Astrocyte of the cerebellum (primary cell): Measurements from ENCODE around the gene NTNG2.

Experiments used
- DNase-seq: peaks from one replicate; pipeline ENCODE4 v3.0.0-alpha.2; 2011; ENCODE audit warnings: low read depth
- H3K4me3 ChIP-seq: 2 replicates; pipeline ENCODE4 v1.5.1; 2011; ENCODE audit warnings: mild to moderate bottlenecking, low read depth, low read length, moderate library complexity
- in situ Hi-C: cut with HindIII; loops from 2 replicates; pipeline ENCODE4 v1.10.0; 2017; ENCODE audit warnings: low sequenced_read_pairs
- TF ChIP-seq, protein P1 (sequence below): IDR thresholded peaks from 2 replicates; pipeline ENCODE4 v1.5.1; 2012; ENCODE audit warnings: low read length, low read depth, moderate library complexity, mild to moderate bottlenecking; ENCODE audit errors: missing control alignments

The NTNG2 gene

DNA sequence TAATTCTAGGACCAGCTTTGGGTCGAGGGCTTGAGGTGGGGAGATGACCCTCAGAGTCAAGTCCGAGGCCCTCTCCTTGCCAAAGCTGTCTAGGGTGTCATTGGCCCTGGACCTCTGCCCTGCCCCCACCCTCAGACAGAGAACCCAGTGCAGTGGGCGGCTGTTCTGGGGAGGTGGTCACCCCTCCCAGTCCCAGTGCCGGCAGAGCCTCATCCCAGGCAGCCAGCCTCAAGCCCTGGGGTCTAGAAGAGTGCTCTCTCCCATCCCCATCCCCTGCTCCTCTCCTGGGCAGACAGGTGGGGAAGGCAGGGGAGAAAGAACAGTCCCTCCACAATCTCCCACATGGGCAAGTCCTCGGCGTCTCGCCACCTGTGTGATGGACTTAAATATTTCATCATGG, 7.0 kb downstream of the NTNG2 start:
- DNase-seq = no peak
- TF ChIP-seq, protein P1, sequence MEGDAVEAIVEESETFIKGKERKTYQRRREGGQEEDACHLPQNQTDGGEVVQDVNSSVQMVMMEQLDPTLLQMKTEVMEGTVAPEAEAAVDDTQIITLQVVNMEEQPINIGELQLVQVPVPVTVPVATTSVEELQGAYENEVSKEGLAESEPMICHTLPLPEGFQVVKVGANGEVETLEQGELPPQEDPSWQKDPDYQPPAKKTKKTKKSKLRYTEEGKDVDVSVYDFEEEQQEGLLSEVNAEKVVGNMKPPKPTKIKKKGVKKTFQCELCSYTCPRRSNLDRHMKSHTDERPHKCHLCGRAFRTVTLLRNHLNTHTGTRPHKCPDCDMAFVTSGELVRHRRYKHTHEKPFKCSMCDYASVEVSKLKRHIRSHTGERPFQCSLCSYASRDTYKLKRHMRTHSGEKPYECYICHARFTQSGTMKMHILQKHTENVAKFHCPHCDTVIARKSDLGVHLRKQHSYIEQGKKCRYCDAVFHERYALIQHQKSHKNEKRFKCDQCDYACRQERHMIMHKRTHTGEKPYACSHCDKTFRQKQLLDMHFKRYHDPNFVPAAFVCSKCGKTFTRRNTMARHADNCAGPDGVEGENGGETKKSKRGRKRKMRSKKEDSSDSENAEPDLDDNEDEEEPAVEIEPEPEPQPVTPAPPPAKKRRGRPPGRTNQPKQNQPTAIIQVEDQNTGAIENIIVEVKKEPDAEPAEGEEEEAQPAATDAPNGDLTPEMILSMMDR = no peak
- in situ Hi-C loops = no loop called here
- H3K4me3 ChIP-seq = no peak overlapping the region

DNA sequence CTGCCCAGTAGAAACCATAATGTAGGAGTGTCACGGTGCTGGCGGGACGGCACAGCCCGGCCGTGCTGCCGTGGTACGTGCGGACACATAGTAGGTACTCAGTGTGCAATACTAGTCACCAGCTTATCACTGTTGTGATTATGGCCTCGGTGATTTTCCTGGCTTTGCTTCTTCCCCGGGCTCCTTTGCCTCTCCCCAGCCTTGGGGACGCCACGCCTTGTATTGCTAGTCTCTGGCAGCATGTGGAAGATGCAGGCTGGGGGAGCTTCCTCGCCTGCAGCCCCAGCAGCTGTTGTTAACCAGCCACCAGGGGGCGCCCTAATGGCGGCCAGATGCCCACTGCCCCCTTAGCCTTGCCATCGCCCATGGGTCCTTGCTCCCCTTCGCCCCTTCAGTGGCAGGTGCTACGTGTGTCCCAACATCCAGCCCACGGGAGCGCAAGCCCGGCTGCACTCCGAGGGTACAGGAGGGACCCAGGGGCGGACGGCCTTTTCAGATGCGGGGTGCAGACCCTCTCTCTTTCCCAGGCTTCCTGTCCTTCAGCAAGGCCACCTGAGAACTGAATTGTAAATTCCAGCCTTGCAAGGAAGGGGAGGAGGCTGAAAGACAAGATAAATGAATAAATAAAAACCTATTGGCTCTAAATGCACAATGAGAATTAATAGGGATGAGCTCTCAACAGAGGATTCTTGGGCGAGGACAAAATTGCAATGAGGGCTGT, 8.0 kb downstream of the NTNG2 start:
- TF ChIP-seq, protein P1 = peak; percentile 72
- no peak for DNase-seq
- no peak overlapping the region for H3K4me3 ChIP-seq
- in situ Hi-C loops = no loop called here

DNA sequence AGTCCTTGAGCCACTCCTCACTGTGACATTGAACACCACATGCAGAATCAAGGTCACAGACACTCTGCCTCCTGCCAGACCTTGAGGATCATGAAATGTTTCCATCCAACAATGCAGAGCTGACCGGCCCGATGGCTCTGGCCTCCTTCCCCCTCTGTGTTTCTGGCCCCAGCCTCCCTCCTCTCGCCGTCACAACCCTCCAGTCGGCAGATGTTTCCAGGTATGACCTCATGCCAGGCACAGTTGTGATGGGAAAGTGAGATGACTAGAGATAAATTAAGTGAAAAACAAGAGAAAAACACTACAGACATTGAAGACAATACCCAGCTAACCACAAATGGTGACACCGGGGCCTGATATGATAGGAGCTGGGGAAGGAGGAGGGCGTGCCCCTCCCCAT, 9.8 kb downstream of the NTNG2 start:
- TF ChIP-seq, protein P1 = no peak
- H3K4me3 ChIP-seq = no peak overlapping the region
- in situ Hi-C loops = no loop called here
- no peak for DNase-seq

DNA sequence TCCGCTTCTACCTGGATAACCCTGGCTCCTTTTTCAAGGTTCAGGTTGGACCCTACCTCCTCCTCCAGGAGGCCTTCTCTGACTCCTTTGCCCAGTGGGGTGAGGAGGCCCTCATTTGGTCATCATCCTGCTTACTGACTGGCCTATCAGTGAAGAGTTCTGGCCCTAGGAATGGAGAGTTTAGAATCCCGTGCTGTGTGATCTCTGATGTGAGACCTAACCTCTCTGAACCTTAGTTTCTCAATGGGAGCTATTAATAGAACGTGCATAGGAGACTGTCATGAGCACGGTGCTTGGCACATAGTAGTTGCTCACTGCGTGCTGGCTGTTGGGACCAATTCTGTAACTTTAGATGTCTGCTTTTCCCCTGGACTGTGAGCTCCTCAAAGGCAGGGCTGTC, 10.3 kb downstream of the NTNG2 start:
- no peak for DNase-seq
- in situ Hi-C loops = no loop called here
- H3K4me3 ChIP-seq = no peak overlapping the region
- TF ChIP-seq, protein P1 = no peak

DNA sequence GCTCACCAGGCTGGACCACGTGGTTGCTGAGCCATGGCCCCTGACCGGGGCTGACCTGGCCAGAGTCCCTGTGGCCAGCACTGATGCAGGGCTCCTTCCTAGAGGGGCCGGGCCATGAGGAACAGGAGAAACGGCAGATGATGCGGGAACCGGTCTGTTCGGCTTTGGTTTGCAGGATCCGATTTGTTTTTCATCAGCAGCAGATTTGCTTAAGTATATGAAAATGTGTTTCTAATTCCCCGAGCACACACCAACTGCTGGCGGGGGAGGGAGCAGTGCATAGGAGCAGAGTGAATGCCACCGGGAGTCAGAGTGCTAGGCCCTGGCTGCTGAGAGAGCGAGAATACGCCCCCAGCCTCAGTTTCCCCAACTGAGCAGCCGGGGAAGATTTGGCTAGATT, 13.6 kb downstream of the NTNG2 start:
- DNase-seq = no peak
- TF ChIP-seq, protein P1 = no peak
- H3K4me3 ChIP-seq = no peak overlapping the region
- in situ Hi-C loops = no loop called here

DNA sequence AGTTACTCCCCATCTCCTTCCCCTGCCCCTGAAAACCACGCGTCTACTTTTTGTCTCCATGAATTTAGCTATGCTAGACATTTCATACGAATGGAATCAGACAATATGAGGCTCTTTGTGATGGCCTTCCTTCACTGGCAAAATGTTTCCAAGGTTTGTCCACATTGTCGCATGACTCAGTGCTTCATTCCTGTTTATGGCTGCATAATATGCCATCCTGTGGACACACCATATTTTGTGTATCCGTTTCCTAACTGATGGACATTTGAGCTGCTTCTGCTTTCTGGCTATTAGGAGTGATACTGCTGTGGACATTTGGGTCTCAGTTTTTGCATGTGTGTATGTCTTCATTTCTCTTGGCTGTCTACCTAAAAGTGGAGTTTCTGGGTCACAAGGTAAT, 14.5 kb downstream of the NTNG2 start:
- H3K4me3 ChIP-seq = no peak overlapping the region
- in situ Hi-C loops = no loop called here
- DNase-seq = no peak
- TF ChIP-seq, protein P1 = no peak
